ENCODE measurements around the gene PATJ. TPM values are rescaled to one million over a fixed set of nuclear protein-coding genes. Genes with fewer than 3 reads are reported as not detected.
"Not testable (repeated sequence)": the region's sequence is repeated elsewhere in the genome, so short reads cannot be mapped to it uniquely, and the experiment has no call there.

PATJ gene
- total RNA-seq, 2 donors from 2014 or later, result 37.9 to 72.1 TPM

- no peak for DNase-seq (ENCODE audit: low spot score)
- no peaks in the 10 kb centered on the region for H3K27me3 ChIP-seq
- H3K4me3 ChIP-seq, result no peak overlapping the region
- H3K4me1 ChIP-seq, result no peaks in the 10 kb centered on the region
- H3K36me3 ChIP-seq, result peaks cover 8% of the 10 kb centered on the region
- no peaks in the 10 kb centered on the region for H3K9me3 ChIP-seq
- no peak overlapping the region for H3K27ac ChIP-seq
- no peak for TF ChIP-seq CTCF (IDR thresholded peaks at IDR 0.05)
These were observed 77.1 kb downstream of the PATJ start for GRCh38 chr1:61819421-61819820.

GRCh38 chr1:61825393-61825792 lies 83.1 kb downstream of the PATJ start:
- DNase-seq (ENCODE audit: low spot score), result no peak
- no peak for TF ChIP-seq CTCF (IDR thresholded peaks at IDR 0.05)
- peaks cover 16% of the 10 kb centered on the region for H3K36me3 ChIP-seq
- no peaks in the 10 kb centered on the region for H3K27me3 ChIP-seq
- no peaks in the 10 kb centered on the region for H3K9me3 ChIP-seq
- no peak overlapping the region for H3K4me3 ChIP-seq
- no peak overlapping the region for H3K27ac ChIP-seq
- no peaks in the 10 kb centered on the region for H3K4me1 ChIP-seq

- Histone ChIP-seq H3K27ac (no peak overlapping the region), H3K36me3 (peaks cover 8% of the 10 kb centered on the region), H3K4me3 (no peak overlapping the region), H3K27me3 (no peaks in the 10 kb centered on the region), H3K4me1 (no peaks in the 10 kb centered on the region), H3K9me3 (no peaks in the 10 kb centered on the region)
- TF ChIP-seq CTCF (IDR thresholded peaks at IDR 0.05), result no peak
- no peak for DNase-seq (ENCODE audit: low spot score)
These were observed 86.5 kb downstream of the PATJ start for GRCh38 chr1:61828805-61829204.

- Histone ChIP-seq H3K27me3 (no peaks in the 10 kb centered on the region), H3K27ac (peak overlapping the region; percentile 7 to 54), H3K36me3 (no peaks in the 10 kb centered on the region), H3K9me3 (no peaks in the 10 kb centered on the region), H3K4me1 (peaks cover 0 to 19% of the 10 kb centered on the region in 2 donors), H3K4me3 (no peak overlapping the region)
- TF ChIP-seq CTCF (IDR thresholded peaks at IDR 0.05), result no peak
- no peak for DNase-seq (ENCODE audit: low spot score)
These were observed 94.4 kb downstream of the PATJ start for GRCh38 chr1:61836649-61837048.

GRCh38 chr1:61837607-61838006 lies 95.3 kb downstream of the PATJ start:
- H3K9me3 ChIP-seq; DNase-seq (ENCODE audit: low spot score); H3K27me3 ChIP-seq; H3K36me3 ChIP-seq; H3K4me3 ChIP-seq; H3K27ac ChIP-seq: not testable (repeated sequence)
- H3K4me1 ChIP-seq, result peaks cover 0 to 19% of the 10 kb centered on the region in 2 donors

- DNase-seq (ENCODE audit: low spot score), result no peak
- H3K4me3 ChIP-seq, result no peak overlapping the region
- H3K4me1 ChIP-seq, result peaks cover 0 to 19% of the 10 kb centered on the region in 2 donors
- H3K27ac ChIP-seq, result peak overlapping the region in 1 of 2 donors; percentile 20
- H3K36me3 ChIP-seq, result no peaks in the 10 kb centered on the region
- no peak for TF ChIP-seq CTCF (IDR thresholded peaks at IDR 0.05)
- H3K9me3 ChIP-seq, result no peaks in the 10 kb centered on the region
- H3K27me3 ChIP-seq, result no peaks in the 10 kb centered on the region
These were observed 97.4 kb downstream of the PATJ start for GRCh38 chr1:61839679-61840078.
